Measurements from ENCODE around the gene EXTL1.

GRCh38 chr1:26079960-26080814, 58.6 kb downstream of the EXTL1 start:
- TF ChIP-seq EZH2 (IDR thresholded peaks at IDR 0.05; ENCODE audit: borderline replicate concordance, low read length) (no peak), CTCF (IDR thresholded peaks at IDR 0.05; ENCODE audit: low read length) (no peak)
